ENCODE measurements around the gene MAGI1.

The MAGI1 gene

DNA sequence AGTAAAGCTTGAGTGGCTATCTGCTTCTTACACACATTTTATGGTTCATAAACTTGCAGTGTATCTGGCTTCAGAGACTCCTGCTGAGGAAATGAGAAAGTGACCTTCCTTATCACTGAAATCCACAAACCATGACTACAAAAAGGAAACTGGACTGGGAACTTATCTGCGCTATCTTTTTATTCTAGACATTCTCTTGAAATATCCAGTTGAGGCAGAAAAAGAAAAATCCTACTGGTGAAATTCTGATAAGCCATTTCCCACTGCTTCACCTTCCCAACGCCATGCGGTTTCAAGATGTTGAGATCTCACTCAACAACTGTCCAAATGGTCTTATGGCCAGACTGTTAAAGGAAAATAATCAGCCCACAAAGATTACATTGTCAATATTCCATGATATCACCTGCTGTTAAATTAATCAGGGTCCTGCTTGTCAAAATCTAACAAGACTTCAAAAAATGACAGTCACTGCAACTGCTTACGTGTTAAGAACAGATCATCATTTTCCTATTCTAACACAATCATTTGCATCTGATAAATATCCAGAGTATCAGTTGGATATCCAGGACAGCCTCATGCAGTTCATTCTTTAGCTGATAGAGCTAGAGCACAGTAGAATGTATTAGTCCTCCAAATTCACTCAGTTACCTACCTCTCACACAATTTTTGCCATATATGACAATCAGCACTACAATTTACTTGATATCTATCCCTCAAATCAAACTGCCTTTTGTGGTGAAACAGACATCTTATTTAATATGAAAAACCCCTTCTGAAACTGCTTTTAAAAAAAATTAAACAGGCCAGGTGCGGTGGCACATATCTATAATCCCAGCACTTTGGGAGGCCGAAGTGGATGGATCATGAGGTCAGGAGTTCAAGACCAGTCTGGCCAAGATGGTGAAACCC is 538.1 kb downstream of the MAGI1 start:
- DNase-seq: no peak

DNA sequence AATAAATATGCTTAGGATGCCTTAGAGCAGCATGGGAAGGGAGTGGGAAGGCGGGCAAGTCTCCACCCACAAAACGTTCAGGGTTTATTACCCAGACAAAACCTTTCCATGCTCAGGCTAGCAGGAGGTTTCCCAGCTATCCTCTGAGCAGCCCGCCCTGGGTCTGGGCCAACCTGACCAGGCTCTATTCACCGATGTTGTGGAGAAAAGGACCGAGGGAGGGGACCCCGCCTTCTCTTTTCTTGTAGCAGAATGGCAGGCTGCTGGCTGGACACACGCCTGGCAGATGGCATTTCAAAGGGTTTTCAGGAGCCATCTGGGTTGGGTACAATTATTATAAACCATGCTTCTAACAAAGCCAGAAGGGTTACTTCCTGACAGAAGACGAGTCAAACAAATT is 540.9 kb downstream of the MAGI1 start:
- no peak for DNase-seq

DNA sequence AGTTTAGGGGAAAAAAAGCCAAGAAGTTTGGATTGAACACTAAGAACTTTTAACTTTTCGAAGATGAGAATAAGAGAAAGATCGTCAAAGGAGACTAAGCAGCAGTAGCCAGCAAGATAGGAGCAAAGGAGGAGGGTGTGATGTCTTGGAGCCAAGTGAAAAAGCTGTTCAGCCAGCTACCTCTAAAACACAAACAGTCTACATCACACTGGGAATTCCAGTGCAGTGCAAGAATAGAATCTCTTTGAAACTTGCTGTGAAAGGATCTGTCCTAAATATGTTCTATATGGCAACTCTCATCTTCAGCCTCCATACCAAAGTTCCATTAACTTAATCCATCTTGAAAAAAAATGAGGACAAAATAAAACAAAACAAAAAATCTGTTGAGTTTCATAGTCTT is 541.5 kb downstream of the MAGI1 start:
- no peak for DNase-seq

DNA sequence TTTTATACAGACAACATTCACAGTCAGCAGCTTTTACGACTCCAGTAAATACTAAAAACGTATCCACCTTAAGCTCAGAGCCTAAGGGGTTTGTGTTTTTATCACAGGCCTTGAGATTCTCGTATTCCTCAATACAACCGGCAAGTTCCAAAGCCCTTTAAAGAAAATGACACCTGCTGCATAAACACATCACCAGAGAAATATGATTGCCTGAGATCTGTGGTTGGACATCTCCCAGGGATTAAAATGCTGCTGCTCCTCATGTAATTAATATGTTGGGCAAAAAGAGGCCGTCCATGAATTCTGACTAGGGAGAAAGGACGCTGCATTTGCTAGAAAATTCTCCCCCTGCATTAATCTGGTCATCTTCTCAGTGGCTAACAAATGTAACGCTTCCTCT is 544.8 kb downstream of the MAGI1 start:
- no peak for DNase-seq

DNA sequence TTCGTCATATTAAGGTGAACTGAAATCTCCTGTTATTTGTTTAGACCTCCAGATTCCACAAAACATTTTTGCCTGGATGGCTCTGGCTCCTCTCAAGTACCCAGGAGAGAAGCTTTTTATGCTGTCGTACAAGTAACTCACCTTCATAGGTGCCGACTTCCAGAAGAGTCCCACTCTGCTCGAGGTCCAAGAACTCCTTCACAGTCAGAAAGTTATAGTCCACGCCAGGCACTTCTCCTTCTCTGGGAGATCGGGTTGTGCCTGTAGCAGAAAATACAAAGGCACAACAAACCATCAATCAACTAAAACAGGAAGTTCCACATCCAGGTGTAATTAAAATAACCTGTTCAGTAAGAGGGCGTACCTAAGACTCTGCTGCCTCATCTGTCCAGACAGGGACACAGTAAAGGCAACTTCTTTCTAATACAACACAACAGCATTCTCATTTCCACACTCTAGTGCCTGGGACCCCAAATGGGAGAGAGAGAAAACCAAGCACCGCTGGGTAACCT is 545.3 kb downstream of the MAGI1 start:
- DNase-seq: no peak

DNA sequence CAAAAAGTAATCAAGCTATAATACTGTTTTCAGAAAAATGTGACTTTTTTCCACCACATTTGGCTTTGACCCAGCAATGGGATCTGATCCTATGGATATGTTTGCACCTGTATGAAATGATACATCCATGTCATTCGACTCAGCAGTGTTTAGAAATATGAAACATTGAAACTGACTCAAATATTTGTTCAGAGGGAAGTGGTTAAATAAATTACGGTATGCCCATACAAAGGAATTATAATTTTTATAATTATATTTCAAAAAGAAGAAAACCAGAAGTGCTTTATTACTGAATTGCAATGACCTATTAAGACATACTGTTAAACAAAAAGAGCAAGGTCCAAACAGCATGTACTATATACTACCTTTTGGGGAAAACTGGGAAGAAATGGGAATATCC is 546.5 kb downstream of the MAGI1 start:
- no peak for DNase-seq

DNA sequence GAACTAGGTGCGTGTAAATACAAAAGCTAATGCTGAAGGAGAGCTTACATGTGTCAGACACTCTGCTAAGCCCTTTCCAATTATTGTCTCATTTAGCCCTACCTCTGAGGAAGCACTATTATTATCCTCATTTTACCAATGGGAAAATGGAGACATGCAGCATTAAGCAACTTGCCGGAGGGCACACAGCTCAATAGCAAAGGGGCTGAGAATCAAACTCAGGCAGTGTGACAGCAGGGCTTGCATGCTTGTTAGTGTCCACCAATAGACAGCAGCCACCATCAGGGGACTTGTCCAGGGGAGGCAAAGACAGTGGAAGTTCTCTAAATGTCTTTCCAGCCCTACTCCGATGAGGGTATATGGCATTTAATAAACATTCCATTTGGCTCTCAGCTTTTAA is 548.6 kb downstream of the MAGI1 start:
- no peak for DNase-seq

DNA sequence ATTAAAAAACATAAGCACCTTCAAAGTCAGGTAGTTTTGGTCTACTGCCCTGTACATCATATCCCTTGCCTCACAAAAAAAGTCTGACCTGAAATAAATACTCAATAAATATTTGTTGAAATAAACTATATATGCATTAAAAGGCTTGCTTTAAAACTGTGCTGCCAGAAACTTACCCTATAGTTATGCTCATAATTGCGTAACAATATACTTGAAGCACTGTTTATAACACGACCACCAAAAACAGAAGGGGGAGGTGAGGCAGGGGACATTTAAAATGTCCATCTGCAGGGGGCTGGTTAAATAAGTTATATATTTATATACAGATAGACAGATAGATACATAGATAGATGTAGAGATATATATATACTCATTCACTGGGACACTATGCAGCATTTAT is 549.5 kb downstream of the MAGI1 start:
- DNase-seq: no peak

DNA sequence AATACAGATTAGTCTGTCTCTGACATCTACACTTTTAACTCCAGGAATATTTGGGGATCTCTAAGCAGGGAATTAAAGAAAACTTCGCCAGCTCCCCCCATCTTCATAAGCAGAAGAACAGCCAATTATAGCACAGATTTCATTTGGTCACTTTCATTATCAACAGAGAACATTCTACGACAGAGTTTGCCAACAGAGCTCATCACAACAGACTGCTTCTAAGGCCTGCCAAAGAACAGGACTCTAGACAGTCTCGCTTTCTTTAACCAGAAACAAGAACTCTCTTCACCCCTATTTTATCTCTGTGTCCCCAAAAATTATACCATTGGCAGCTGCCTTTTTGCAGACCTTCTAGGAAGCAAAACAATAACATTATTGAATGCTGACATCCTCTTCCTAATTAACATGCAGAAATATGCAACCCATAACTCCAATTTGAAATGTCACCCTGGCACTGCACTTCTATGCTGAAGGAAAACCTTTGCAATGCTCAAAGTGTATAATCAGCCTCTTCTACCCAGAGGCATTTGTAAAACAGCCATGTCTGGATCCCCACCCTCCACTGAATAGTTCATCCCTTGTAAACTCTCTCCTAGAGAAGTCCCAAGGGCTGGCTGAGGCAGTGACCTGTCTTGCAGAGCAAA is 552.8 kb downstream of the MAGI1 start:
- DNase-seq: no peak

DNA sequence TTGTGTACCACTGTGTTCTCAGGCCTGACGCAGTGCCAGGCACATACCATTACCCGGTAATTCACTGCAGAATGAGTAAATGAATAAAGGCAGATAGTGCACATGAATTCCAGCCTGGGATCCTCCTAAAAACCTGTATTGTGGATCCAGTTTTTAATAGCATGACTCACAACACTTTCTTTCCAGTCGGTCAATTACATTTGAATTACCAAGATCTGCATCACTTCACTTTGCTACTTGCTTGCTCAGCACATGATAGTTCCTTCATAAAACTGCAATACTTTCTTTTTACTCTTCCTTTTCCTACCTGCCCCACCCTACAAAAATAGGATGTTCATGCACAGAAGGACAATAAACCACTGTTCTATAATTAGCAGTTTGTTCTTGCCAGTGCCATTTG is 553.8 kb downstream of the MAGI1 start:
- DNase-seq: no peak

DNA sequence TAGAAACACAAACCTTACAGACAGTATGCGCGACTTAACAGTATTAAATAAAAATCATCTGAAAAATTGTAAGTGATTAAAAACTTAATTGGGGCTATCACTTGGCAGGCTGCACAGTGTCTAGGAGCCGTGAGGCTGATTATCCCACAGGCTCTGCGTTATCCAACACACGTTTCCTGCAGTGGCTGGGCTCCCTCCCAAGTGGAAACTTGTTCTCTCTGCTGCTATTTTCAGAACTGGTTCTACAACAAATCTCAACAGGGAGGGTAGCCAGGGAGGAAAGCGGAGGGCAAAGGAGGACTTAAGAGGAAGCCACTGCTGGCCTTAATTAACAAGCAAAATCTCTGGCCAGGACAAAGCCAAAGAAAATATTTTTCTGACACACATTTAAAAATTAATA is 555.2 kb downstream of the MAGI1 start:
- no peak for DNase-seq

DNA sequence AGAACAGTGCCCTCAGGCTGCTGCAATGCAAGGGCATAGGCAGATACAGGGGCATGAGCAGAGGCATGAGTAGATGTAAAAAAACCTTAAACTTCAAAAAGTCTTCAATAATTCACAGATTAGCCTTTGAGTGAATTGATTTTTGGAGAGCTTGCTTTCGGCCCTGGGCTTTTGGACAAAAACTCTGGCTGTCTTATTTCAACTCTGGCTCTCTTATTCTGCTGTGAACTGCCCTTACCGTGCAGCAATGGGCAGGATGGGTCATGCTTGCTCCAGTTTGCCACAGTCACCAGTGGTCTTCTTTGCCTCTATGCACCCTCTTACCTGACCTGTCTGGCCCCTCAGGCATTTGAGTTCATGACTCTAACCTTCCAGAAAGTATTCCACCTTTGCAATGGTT is 555.7 kb downstream of the MAGI1 start:
- DNase-seq: no peak

DNA sequence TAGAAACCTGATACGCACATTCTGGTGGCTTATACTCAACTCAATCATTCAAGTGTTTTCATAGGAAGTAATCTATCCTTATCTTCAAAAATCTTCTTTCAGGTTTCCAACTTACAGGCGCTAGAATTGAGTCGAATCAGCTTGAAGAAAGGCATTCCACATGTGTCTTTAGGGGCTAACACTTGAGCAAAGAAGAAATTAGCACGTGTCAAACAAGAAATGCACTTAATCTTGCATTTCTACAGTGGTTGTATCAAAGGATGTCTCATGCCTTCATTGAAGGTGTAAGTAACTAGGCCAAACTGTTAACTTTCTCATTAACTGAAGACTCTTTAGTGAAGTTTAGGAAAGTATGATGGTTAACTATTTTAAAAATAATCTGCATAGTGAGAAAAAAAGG is 557.6 kb downstream of the MAGI1 start:
- no peak for DNase-seq

DNA sequence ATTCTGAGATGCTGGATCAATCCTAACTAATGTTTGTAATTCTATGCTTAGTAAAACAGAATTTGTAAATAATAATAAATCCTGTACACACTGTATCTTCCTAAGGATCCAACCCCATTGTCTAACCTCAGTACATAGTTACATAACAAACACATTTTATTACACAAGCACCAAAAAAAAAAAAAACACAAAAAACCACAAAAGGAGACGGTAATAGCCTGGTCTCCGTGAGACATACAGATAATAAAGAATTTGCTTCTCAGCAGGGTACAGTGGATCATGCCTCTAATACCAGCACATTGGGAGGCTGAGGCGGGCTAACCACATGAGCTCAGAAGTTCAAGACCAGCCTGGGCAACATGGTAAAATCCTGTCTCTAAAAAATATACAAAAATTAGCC is 558.7 kb downstream of the MAGI1 start:
- no peak for DNase-seq

DNA sequence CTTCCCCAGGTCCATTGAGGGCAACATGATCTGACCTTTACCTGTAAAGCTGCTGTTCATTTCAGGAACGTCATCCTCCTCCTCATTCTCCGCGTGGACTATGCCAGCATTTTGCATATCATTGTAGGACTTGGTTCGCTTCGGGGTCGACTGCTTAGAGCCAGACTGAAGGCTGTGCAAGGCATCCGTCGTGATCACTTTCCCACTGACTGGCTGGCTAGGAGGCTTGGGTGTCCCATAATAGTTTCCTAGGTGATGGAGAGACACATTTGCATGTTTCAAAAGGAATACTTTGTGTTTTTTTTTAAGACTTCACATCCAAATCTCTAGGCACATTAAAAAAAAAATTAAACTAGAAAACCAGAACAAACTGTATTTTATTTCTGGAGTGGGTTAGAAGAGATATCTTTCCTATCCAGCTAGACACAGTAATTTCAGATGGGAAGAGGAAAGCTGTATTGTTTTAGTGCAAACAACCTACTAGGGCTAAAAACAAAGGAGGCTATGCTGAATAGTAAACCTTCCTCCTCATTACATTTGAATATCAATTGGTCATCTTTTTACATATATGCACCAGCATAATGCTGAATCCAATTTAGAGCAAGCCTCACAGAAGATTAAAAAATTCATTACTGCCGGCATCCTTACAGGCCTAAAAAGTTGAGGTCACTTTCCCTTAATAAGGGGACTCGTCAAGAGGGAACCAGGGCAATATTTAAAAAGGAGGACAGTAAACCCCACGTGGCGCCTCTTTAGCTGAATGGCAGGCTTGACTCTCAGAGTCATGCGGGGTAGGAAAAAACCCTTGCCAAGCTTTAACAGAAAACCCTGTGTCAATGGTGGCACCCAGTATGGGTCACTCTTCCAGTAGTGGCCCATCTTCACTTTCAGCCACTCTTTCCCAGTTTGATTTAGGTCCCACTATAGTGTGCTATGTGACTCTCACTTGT is 559.9 kb downstream of the MAGI1 start:
- no peak for DNase-seq

DNA sequence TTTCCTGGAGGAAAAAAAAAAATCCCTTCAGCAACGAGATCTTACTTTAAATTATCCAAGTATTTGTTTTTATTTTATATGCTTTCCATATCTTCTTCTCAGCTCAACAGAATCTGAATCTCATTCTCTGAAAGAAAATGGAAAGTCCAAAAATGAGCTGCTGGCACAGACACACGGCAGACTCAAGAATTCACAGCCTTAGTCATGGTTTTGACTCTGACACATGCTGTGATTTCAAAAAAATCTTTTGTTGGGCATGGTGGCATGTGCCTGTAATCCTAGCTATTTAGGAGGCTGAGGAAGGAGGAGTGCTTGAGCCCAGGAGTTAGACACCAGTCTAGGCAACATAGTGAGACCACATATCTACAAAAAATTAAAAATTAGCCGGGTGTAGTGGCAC is 565.0 kb downstream of the MAGI1 start:
- DNase-seq: no peak

DNA sequence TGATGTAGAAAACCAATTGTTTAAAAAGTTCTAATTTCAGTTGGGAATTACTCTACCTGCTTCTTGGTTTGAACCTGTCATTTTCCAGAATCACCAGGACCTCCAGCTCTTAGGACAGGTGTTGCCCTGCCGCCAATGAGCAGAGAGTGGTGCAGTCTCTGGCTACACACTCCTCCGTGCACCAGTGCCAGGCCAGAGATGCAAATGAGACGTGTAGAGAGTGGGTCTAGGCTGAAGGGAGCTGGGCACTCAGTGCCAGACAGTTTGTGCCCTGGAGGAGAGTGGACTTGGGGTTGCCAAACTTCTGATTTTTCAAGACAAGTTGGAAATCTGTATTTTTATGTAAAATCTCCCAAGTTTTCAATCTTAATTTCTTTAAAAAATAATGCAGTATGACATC is 566.2 kb downstream of the MAGI1 start:
- no peak for DNase-seq

DNA sequence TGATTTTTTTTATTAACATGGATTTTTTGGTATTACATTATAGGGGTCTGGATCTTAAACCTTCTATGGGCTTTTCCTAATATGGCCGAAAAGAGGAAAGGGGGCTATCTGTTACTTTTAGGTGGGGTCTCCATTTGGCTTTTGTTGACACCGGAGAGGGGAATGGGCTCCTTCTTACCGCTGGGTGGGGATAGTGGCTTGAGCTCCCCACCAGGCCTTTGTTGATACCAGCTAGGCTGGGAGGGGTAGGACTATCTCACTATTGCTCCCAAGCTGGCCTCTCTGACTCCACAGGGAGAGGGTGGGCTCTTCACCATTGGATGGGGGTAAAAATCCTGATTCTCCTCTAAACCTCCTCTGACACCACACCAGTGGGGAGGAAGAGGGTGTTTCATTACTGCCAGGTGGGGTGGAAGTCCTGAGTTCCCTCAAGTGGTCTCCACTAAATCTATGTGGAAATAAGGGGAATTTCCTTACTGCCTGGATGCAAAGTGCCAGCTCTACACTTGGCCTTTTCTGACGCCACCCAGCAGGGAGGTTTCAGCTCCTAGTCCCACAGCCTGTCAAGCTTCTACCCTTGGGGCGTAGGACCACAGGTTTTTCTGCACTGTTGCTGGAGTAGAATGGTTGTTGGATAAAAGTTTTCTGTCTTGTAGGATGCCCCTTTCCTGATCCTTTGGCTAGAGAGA is 572.3 kb downstream of the MAGI1 start:
- no peak for DNase-seq

DNA sequence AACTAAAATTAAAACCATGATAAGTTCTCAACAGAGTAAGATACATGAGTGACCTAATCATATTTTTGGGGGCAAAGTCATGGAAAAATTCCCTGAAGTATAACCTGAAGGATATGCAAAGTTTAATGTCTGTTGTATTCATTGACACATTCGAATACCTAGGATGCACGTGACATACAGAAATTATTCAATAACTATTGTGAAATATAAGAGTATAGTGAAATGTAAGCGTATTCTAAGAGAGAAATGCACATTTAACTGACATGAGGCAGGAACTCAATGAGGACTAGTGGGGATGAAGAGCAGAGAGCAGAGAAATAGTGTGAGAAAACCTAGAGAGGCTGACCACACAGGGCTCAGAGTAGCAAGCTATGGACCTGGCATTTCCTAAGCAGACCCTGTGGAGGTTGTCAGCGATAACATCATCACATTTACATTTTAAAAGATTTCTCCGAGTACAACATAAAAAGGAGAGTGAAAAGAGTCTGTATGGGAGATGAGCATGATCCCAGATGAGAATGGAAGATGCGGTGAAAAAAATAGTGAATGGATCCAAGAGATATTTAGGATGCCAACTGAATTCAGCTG is 588.8 kb downstream of the MAGI1 start:
- no peak for DNase-seq

DNA sequence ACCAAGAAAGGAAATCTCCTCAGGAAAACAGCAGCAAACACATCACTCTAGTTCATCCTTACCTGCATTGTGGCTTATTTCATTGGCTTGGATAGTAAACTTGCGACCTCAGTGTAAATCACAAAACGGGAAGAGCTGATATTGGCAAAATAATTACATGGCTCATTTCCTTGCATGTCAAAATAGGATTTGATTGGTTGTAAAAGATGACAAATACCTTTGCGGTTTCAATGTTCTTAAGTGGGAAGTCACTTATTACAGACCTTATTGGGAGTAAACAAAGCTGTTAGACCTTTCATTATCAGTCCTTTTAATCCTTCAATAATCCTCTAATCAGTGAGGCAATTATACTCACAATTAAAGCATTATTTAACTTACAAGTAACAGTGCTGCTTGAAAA is 590.6 kb downstream of the MAGI1 start:
- no peak for DNase-seq

DNA sequence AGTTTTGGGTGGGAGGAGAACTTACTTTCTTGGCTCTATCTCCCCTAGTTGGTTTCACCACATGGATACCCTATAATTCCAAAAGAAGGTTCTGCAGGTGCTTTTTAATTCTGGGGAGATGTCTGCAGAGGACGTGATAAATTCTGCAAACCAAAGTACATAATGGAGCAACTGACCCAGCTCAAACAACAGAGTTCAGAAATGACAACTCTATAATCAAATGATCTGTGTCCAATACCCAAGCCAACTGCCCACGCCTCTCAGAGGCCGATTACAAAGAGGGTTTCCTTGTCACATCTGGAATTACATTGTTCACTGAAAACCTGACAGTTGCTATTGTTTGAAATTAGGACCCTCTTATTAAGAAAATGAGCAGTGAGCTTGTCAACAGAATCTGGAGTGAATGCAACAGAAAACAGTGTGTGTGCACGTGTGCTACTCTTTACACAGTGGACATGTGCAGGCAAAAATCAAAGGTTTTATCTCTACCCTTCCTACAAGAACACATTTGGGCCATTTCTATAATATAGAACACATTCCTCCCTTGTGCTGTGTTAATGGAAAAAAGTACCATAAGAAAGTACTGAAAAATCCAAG is 593.0 kb downstream of the MAGI1 start:
- no peak for DNase-seq

DNA sequence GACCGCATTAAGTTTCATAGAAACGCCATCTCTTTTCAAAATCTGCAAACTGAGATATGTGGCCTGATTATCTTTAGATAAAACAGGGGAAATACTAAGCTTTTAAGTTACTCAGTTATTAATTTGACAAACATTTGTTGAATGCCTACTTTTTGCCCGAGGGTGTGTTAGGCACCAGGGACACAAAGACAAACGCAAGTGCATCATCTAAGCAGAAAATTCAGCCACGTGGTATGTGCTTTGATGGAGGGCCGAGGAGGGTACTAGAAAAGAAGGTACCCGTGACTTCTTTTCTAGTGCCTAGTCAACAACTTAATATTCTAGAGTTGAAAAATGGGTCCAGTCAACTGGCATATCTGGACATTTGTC is 594.3 kb downstream of the MAGI1 start:
- DNase-seq: no peak

Measured in cortex of kidney (tissue), 1 donor.